ENCODE data around the gene NFIX.

NFIX gene

DNA sequence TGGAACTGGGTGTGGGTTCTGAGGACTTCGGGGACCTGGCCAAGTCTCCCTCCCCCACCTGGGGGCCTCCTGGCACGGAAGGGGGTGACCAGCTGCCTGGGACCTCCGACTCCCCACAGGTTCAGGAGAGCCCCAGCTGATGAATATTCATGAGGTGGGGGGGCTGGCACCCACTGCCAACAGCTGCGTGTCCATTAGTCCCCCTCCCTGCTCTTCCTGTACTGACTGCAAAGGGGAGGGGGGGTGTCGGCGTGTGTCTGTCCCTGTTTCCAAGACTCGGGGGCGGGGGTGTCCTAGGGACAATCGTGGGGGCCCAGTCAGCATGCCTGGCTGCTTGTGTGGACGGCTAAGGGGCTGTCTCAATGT is 10.6 kb upstream of the NFIX start:
- DNase-seq (ENCODE audit: low spot score) = no peak
- in situ Hi-C loops (cut with MboI; ENCODE audit: low pct_unique_long_range_greater_than_20kb, low sequenced_read_pairs, unreplicated experiment) = no loop called here
- TF ChIP-seq, protein P1, sequence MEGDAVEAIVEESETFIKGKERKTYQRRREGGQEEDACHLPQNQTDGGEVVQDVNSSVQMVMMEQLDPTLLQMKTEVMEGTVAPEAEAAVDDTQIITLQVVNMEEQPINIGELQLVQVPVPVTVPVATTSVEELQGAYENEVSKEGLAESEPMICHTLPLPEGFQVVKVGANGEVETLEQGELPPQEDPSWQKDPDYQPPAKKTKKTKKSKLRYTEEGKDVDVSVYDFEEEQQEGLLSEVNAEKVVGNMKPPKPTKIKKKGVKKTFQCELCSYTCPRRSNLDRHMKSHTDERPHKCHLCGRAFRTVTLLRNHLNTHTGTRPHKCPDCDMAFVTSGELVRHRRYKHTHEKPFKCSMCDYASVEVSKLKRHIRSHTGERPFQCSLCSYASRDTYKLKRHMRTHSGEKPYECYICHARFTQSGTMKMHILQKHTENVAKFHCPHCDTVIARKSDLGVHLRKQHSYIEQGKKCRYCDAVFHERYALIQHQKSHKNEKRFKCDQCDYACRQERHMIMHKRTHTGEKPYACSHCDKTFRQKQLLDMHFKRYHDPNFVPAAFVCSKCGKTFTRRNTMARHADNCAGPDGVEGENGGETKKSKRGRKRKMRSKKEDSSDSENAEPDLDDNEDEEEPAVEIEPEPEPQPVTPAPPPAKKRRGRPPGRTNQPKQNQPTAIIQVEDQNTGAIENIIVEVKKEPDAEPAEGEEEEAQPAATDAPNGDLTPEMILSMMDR (IDR thresholded peaks at IDR 0.05; ENCODE audit: extremely low read depth, insufficient read depth, missing control alignments) = no peak

DNA sequence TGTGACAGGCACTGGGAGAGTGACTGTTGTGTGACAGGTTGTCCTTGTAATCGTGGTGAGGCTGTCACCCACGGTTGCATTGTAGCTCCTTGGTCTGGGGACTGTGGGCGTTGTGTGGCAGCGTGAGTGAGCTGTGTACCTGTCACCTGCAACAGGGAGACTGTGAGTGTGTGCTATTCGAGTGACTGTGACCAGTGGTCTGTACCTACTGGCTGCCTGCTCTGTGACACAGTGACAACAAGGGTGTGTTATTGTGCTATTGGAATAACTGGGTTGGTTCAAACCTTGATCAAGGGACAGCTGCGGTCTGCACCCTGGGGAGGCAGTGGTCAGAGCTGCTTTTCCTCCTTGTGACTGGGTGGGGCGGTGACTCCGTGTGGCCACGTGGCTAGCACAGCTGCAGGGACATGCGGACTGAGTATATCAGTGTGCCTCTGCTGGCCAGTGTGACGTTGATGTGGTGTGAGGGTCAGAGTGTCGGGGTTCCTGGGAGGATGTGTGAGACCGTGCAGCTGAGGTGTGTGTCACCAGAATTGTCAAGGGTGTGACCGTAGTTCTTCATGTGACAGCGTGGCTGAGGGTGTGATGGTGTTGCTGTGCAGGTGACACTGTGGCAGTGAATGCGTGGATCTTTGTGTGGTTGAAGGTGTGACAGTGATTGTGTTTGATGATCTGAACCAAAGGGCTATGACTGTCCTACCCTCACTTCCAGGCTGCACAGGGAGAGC is 10.1 kb upstream of the NFIX start:
- in situ Hi-C loops (cut with MboI; ENCODE audit: low pct_unique_long_range_greater_than_20kb, low sequenced_read_pairs, unreplicated experiment) = no loop called here
- TF ChIP-seq, protein P1 (IDR thresholded peaks at IDR 0.05; ENCODE audit: extremely low read depth, insufficient read depth, missing control alignments) = no peak
- DNase-seq (ENCODE audit: low spot score) = no peak

DNA sequence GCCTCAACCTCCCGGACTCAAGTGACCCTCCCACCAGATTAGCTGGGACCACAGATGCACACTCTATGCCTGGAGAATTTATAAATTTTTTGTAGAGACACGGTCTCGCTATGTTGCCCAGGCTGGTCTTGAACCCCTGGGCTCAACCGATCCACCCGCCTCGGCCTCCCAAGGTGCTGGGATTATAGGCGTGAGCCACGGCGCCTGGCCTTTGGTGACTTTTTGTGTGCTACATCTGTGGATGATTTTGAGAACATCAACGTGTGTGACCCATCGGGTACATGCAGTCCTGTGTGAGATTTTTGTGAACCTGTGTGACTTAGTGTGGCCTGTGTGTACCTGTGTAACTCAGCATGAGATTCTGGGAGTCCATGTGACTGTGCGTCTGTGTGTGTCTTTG is 8.5 kb upstream of the NFIX start:
- in situ Hi-C loops (cut with MboI; ENCODE audit: low pct_unique_long_range_greater_than_20kb, low sequenced_read_pairs, unreplicated experiment) = no loop called here
- TF ChIP-seq, protein P1 (IDR thresholded peaks at IDR 0.05; ENCODE audit: extremely low read depth, insufficient read depth, missing control alignments) = no peak
- no peak for DNase-seq (ENCODE audit: low spot score)

DNA sequence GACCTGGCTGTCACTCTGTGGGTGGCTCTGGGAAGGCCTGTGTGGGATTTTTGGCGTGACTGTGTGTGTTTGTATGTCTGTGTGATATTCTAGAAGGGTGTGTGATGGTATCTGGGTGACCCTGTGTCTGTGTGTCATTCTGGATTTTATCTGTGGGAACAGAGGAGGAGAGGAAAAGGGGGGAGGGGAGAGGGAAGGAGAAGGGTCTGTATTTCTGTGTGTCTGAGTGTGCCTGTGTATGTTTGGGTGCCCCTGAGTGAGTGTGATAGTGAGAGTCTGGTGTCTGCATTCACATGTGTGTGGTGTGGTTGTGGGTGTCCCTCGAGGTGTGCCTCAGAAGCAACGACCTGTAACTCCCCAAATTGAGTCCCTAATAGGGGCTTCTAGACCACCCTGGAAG is 8.1 kb upstream of the NFIX start:
- in situ Hi-C loops (cut with MboI; ENCODE audit: low pct_unique_long_range_greater_than_20kb, low sequenced_read_pairs, unreplicated experiment) = no loop called here
- TF ChIP-seq, protein P1 (IDR thresholded peaks at IDR 0.05; ENCODE audit: extremely low read depth, insufficient read depth, missing control alignments) = no peak
- DNase-seq (ENCODE audit: low spot score) = no peak

DNA sequence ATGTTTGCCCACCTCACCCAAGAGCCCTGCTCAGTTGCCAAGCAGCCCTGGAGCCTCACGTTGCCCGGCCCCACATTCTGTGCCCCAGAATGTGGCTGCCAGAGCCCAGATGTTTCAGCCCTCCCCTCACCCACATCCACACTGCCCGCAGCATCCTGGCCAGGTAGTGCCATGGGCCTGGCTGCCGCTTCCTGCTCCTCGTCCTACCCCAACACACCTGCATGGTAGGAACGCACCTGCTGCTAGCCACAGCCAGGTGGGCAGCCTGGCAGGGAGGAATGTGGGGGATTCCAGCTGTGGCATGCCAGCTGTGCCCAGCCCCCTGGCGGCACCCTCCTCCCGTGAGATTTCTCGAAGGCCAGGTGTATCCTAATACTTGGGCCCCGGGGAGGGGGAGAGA is 7.5 kb upstream of the NFIX start:
- in situ Hi-C loops (cut with MboI; ENCODE audit: low pct_unique_long_range_greater_than_20kb, low sequenced_read_pairs, unreplicated experiment) = no loop called here
- DNase-seq (ENCODE audit: low spot score) = no peak
- TF ChIP-seq, protein P1 (IDR thresholded peaks at IDR 0.05; ENCODE audit: extremely low read depth, insufficient read depth, missing control alignments) = no peak

DNA sequence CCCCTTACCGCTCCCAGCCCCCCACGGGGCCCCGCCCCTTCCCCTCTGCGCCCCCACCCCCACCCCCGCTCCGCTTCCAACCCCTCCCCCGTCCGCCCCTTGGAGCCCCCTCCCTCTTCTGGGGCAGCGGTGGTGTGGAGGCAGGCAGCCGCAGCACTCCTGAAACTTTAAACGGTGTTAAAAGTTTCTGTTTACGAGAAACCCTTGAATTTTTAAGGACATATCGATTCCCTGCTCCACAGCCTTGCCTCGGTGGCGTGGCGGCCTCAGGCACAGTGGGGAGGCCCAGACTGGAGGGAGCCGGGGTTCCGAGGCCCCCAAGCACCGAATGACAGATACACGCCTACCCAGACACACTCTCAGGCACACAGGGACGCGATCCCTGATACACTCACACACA is 4.8 kb upstream of the NFIX start:
- no peak for DNase-seq (ENCODE audit: low spot score)
- TF ChIP-seq, protein P1 (IDR thresholded peaks at IDR 0.05; ENCODE audit: extremely low read depth, insufficient read depth, missing control alignments) = no peak
- in situ Hi-C loops (cut with MboI; ENCODE audit: low pct_unique_long_range_greater_than_20kb, low sequenced_read_pairs, unreplicated experiment) = no loop called here
